SH-SY5Y (cell line): ENCODE measurements around the gene BRINP3.

Experiments used
- GATA2 ChIP-seq: IDR thresholded peaks from 2 replicates; pipeline ENCODE4 v1.6.1; 2011; ENCODE audit warnings: mild to moderate bottlenecking, low read depth, low read length
- GATA3 ChIP-seq: IDR thresholded peaks from 2 replicates; pipeline ENCODE4 v1.6.1; 2011; ENCODE audit warnings: low read depth, mild to moderate bottlenecking, low read length, moderate library complexity

- no peak for TF ChIP-seq GATA2
- TF ChIP-seq GATA3: no peak
These were observed 1.3 kb downstream of the BRINP3 start for GRCh38 chr1:190476321-190476720.
